ENCODE data around the gene CFAP73.

GRCh38 chr12:113144806-113145205 lies 4.7 kb upstream of the CFAP73 start:
- TF ChIP-seq CTCF (conservative IDR thresholded peaks at IDR 0.05; ENCODE audit: low read depth in 2 of 2) (no peak), REST (IDR thresholded peaks at IDR 0.05; ENCODE audit: unreplicated experiment) (no peak), ZNF462 (CRISPR knock-in tag; IDR thresholded peaks at IDR 0.05) (no peak), EZH2phosphoT487 (IDR thresholded peaks at IDR 0.05; ENCODE audit: unreplicated experiment) (no peak), EZH2 (IDR thresholded peaks at IDR 0.05; ENCODE audit: low read depth, unreplicated experiment) (no peak), POLR2AphosphoS5 (IDR thresholded peaks at IDR 0.05; ENCODE audit: low read depth) (no peak), CREB1 (CRISPR knock-in tag; IDR thresholded peaks at IDR 0.05; ENCODE audit: low read depth) (no peak), ETS1 (IDR thresholded peaks at IDR 0.05) (no peak), JUNB (IDR thresholded peaks at IDR 0.05; ENCODE audit: unreplicated experiment) (no peak), ZNF331 (CRISPR knock-in tag; IDR thresholded peaks at IDR 0.05; ENCODE audit: low read depth) (no peak), STAT1 (IDR thresholded peaks at IDR 0.05; ENCODE audit: unreplicated experiment) (no peak)
